SK-N-SH (cell line): Measurements from ENCODE around the gene FBXW5. TPM values are rescaled to one million over a fixed set of nuclear protein-coding genes. Genes with fewer than 3 reads are reported as not detected.

Experiments used
- CTCF ChIA-PET: fragments of 300-600, 350-600 bp; formaldehyde crosslinking; extraction: SDS; loops from one replicate; lab custom pipeline; 2021; lab: Yijun Ruan, JAX
- POLR2A ChIA-PET: fragments of 350-600 bp; sonication (Branson Sonifier 250); formaldehyde crosslinking; extraction: SDS; loops from one replicate; lab custom pipeline; 2020; ENCODE audit warnings: antibody characterized with exemption, inconsistent platforms; lab: Yijun Ruan, JAX
- DNase-seq: peaks from one replicate; pipeline ENCODE4 v3.0.0; 2012
- H2AFZ ChIP-seq: fragments of 200-600 bp; sonication (generic); 2 replicates; pipeline ENCODE4 v1.8.1; 2016; ENCODE audit warnings: antibody characterized with exemption, mild to moderate bottlenecking, low read depth
- H3F3A ChIP-seq: fragments of 200-600 bp; sonication (generic); replicated peaks from 2 replicates; pipeline ENCODE3; 2016; ENCODE audit warnings: antibody characterized with exemption, mild to moderate bottlenecking; ENCODE audit not compliant: insufficient read depth
- H3K27ac ChIP-seq, 2 experiments: fragments of 200-500 bp in 1 of 2; fragments of 200-600 bp in 1 of 2; sonication (Bioruptor generic) in 1 of 2; sonication (generic), shearing (Covaris generic) in 1 of 2; 2 replicates each; pipeline versions ENCODE4 v1.5.1 to v1.6.1; 2014 to 2016; ENCODE audit warnings: low read depth in 2 of 2, inconsistent platforms in 1 of 2, low read length in 1 of 2, mild to moderate bottlenecking in 1 of 2, mixed read lengths in 1 of 2
- H3K27me3 ChIP-seq: fragments of 200-600 bp; sonication (generic), shearing (Covaris generic); 2 replicates; pipeline ENCODE4 v1.6.1; 2016; ENCODE audit warnings: mixed run types; ENCODE audit not compliant: insufficient read depth
- H3K36me3 ChIP-seq, 2 experiments: fragments of 200-500 bp in 1 of 2; fragments of 200-600 bp in 1 of 2; sonication (Bioruptor generic) in 1 of 2; sonication (generic) in 1 of 2; replicated peaks in 1 of 2; 2 replicates each; pipeline versions ENCODE3 to v1.5.1; 2014 to 2016; ENCODE audit warnings: low read length in 1 of 2, mild to moderate bottlenecking in 1 of 2; ENCODE audit not compliant: insufficient read depth in 2 of 2, control insufficient read depth in 1 of 2
- H3K4me1 ChIP-seq, 2 experiments: fragments of 200-500 bp in 1 of 2; fragments of 200-600 bp in 1 of 2; sonication (Bioruptor generic) in 1 of 2; sonication (generic), shearing (Covaris generic) in 1 of 2; 2 replicates each; pipeline versions ENCODE4 v1.5.1 to v1.6.1; 2014 to 2016; ENCODE audit warnings: low read depth in 1 of 2, low read length in 1 of 2, mixed run types in 1 of 2; ENCODE audit not compliant: insufficient read depth in 2 of 2, control insufficient read depth in 1 of 2
- H3K4me2 ChIP-seq: fragments of 200-600 bp; sonication (generic), shearing (Covaris generic); 2 replicates; pipeline ENCODE4 v1.6.1; 2017; ENCODE audit warnings: mixed run types
- H3K4me3 ChIP-seq, 2 experiments: fragments of 200-500 bp in 1 of 2; fragments of 200-600 bp in 1 of 2; sonication (Bioruptor generic) in 1 of 2; sonication (generic), shearing (Covaris generic) in 1 of 2; 2 replicates each; pipeline versions ENCODE4 v1.5.1 to v1.8.1; 2014 to 2016; ENCODE audit warnings: low read depth in 2 of 2, inconsistent platforms in 1 of 2, low read length in 1 of 2, mild to moderate bottlenecking in 1 of 2, mixed read lengths in 1 of 2, moderate library complexity in 1 of 2
- H3K79me2 ChIP-seq: fragments of 200-600 bp; sonication (generic); 2 replicates; pipeline ENCODE4 v1.8.1; 2017; ENCODE audit warnings: mild to moderate bottlenecking; ENCODE audit not compliant: insufficient read depth
- H3K9ac ChIP-seq: fragments of 200-600 bp; sonication (generic); 2 replicates; pipeline ENCODE4 v1.6.1; 2017; ENCODE audit warnings: mixed run types
- H3K9me2 ChIP-seq: fragments of 200-600 bp; sonication (generic); 2 replicates; pipeline ENCODE4 v1.6.1; 2017; ENCODE audit warnings: mixed run types
- H3K9me3 ChIP-seq: fragments of 200-600 bp; sonication (generic); 2 replicates; pipeline ENCODE4 v1.6.1; 2017; ENCODE audit warnings: mixed run types, mild to moderate bottlenecking, moderate library complexity
- H4K20me1 ChIP-seq: fragments of 200-600 bp; sonication (generic); 2 replicates; pipeline ENCODE4 v1.6.1; 2017; ENCODE audit warnings: mild to moderate bottlenecking, mixed run types; ENCODE audit not compliant: insufficient read depth
- EP300 ChIP-seq, 2 experiments: IDR thresholded peaks; 2 replicates each; pipeline versions ENCODE4 v1.4.0 to v1.6.1; 2012; ENCODE audit warnings: borderline replicate concordance in 1 of 2, low read depth in 1 of 2, low read length in 1 of 2
- EZH2phosphoT487 ChIP-seq: fragments of 200-600 bp; sonication (generic); IDR thresholded peaks from 2 replicates; pipeline ENCODE4 v1.6.1; 2017; ENCODE audit warnings: low read depth, mixed run types, mild to moderate bottlenecking, antibody characterized with exemption, moderate library complexity, borderline replicate concordance
- FOXJ3 ChIP-seq: sonication (generic); formaldehyde crosslinking; IDR thresholded peaks from 2 replicates; pipeline ENCODE4 v1.5.1; 2020; ENCODE audit warnings: mild to moderate bottlenecking, missing genetic modification reagents
- GATA2 ChIP-seq: sonication (generic); formaldehyde crosslinking; IDR thresholded peaks from 2 replicates; pipeline ENCODE4 v1.5.0; 2020; ENCODE audit warnings: mild to moderate bottlenecking, missing genetic modification reagents
- MEF2A ChIP-seq: IDR thresholded peaks from 2 replicates; pipeline ENCODE4 v1.4.0; 2012; ENCODE audit warnings: low read depth, borderline replicate concordance
- MXI1 ChIP-seq: IDR thresholded peaks from 2 replicates; pipeline ENCODE4 v1.6.1; 2012; ENCODE audit warnings: mild to moderate bottlenecking, low read depth, low read length, improper control_type of control experiment
- NFIC ChIP-seq: IDR thresholded peaks from 2 replicates; pipeline ENCODE4 v1.4.0; 2012; ENCODE audit warnings: borderline replicate concordance
- SMC3 ChIP-seq: IDR thresholded peaks from 2 replicates; pipeline ENCODE4 v1.6.1; 2012; ENCODE audit warnings: low read depth, low read length, improper control_type of control experiment
- TAF1 ChIP-seq: IDR thresholded peaks from 2 replicates; pipeline ENCODE4 v1.6.1; 2012; ENCODE audit warnings: low read depth, mild to moderate bottlenecking, low read length, moderate library complexity, borderline replicate concordance
- WGBS: methylation state at CpG from one replicate; pipeline ENCODE4 v1.1.6; 2017; ENCODE audit warnings: low lambda C conversion rate; 5-methylcytosine and 5-hydroxymethylcytosine counted together
- polyA plus RNA-seq, 3 experiments: library from polyadenylated mRNA; depleted of rRNA; stranded (reverse); fragments of >200 nt; gene quantifications; 2 replicates each; pipeline ENCODE4 v1.2.3, GENCODE V29; 2012
- TF ChIP-seq, protein P1 (sequence below): IDR thresholded peaks from 2 replicates; pipeline ENCODE4 v1.4.0; 2012; ENCODE audit warnings: low read depth, borderline replicate concordance
- TF ChIP-seq, protein P2 (sequence below): fragments of 150-350 bp; IDR thresholded peaks from 2 replicates; pipeline ENCODE4 v1.6.1; 2017; ENCODE audit warnings: antibody characterized with exemption, low read length, low read depth, borderline replicate concordance
- TF ChIP-seq, protein P3 (sequence below): IDR thresholded peaks from 2 replicates; pipeline ENCODE4; 2012

FBXW5 gene
- polyA plus RNA-seq, 1 of the 3 experiments (the other 2 are of a cell fraction): 78.9 TPM

DNA sequence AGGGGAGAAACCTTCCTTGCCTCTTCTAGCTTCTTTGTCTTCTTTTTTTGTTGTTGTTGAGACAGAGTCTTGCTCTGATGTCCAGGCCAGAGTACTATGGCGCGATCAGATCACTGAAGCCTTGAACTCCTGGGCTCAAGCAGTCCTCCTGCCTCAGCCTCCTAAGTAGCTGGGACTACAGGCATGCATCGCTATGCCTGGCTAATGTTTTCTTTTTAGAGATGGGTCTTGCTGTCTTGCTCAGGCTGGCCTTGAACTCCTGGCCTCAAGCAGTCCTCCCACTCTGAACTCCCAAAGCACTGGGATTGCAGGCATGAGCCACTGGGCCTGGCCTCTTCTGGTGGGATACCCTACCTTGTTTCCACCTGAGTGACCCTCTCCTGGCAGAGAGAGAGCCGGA, 44.3 kb upstream of the FBXW5 start (continued):
- TF ChIP-seq EP300 (IDR thresholded peaks at IDR 0.05; ENCODE audit: borderline replicate concordance in 1 of 2, low read depth in 1 of 2, low read length in 1 of 2) (no peak), TAF1 (no peak), NFIC (no peak)
- TF ChIP-seq, protein P1, sequence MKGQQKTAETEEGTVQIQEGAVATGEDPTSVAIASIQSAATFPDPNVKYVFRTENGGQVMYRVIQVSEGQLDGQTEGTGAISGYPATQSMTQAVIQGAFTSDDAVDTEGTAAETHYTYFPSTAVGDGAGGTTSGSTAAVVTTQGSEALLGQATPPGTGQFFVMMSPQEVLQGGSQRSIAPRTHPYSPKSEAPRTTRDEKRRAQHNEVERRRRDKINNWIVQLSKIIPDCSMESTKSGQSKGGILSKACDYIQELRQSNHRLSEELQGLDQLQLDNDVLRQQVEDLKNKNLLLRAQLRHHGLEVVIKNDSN: no peak
- TF ChIP-seq, protein P2, sequence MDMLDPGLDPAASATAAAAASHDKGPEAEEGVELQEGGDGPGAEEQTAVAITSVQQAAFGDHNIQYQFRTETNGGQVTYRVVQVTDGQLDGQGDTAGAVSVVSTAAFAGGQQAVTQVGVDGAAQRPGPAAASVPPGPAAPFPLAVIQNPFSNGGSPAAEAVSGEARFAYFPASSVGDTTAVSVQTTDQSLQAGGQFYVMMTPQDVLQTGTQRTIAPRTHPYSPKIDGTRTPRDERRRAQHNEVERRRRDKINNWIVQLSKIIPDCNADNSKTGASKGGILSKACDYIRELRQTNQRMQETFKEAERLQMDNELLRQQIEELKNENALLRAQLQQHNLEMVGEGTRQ: no peak

DNA sequence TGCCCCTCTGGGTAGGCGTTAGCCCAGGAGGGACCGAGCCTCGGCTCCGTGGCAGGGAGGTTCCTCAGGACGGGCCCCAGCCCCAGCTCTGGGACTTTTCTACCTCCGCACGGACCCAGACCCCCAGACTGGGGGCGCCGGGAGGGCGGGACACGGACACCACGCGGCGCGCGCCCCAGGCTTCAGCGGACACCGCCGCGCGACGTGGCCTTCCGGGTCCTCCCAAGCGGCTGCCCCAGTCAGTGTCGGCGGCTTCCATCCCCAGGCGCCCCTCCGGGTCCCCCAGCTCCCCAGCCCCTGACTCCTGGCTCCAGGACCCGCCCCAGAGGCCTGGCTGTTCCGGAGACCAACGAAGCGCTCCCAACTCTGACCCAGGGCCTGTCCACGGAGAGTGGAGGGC, 41.3 kb upstream of the FBXW5 start:
- POLR2A ChIA-PET: no interaction called here
- H4K20me1 ChIP-seq: no peaks in the 10 kb centered on the region

DNA sequence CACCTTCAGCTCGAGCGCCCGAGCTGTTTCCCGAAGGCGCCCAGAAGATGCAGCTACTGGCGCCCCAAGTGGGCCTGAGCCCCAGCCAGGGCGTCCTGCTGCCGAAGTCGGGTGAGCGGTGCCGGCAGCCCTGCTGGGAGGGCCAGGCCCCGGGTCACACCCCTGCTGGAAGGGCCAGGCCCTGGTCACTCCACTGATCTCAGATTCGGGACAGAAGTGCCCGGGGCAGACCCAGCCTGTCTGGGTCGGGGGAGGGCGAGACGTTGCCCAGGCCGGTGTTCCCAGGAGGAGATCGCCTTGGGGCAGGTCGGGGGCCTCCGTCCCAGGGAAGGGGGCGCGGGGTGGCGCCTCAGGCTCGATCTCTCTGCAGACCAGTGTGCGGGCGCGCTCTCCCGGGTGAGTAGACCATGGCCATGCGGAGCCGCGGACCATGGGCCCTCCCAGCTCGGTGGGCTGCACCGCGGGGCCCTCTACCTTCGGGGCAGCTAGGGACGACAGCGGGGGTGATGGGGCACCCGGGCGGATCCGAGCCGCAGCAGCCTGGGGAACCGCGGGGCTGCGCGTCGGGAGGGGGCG, 40.6 kb upstream of the FBXW5 start:
- ChIA-PET CTCF (interaction anchor here (1.1 to 1.2 kb wide), 2 partner anchors 41 to 44 kb away, joined by 3 read pairs; partner anchors contain the start of gene FBXW5), POLR2A (no interaction called here)
- WGBS: 96% methylated on average over 9 of the region's 48 CpGs
- Histone ChIP-seq H2AFZ (no peak overlapping the region), H3K36me3 (no peaks in the 10 kb centered on the region), H3K27ac (no peak overlapping the region), H3F3A (no peaks in the 10 kb centered on the region), H3K4me1 (peaks cover 0 to 5% of the 10 kb centered on the region in 2 experiments; a peak in 1 of 4 replicates), H3K9me3 (no peaks in the 10 kb centered on the region), H3K9ac (no peak overlapping the region), H3K4me3 (no peak overlapping the region), H3K27me3 (no peaks in the 10 kb centered on the region), H3K4me2 (no peak overlapping the region), H3K9me2 (no peaks in the 10 kb centered on the region), H3K79me2 (no peaks in the 10 kb centered on the region), H4K20me1 (no peaks in the 10 kb centered on the region)
- no peak for DNase-seq
- no peak for TF ChIP-seq EZH2phosphoT487
- TF ChIP-seq MEF2A: no peak
- no peak for TF ChIP-seq MXI1

More for the DNA sequence above, 41.3 kb upstream of the FBXW5 start:
- no peak for TF ChIP-seq GATA2 (CRISPR knock-in tag)
- TF ChIP-seq SMC3: no peak
- TF ChIP-seq, protein P3, sequence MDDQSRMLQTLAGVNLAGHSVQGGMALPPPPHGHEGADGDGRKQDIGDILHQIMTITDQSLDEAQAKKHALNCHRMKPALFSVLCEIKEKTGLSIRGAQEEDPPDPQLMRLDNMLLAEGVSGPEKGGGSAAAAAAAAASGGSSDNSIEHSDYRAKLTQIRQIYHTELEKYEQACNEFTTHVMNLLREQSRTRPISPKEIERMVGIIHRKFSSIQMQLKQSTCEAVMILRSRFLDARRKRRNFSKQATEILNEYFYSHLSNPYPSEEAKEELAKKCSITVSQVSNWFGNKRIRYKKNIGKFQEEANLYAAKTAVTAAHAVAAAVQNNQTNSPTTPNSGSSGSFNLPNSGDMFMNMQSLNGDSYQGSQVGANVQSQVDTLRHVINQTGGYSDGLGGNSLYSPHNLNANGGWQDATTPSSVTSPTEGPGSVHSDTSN: no peak
- TF ChIP-seq FOXJ3 (CRISPR knock-in tag): no peak
- TF ChIP-seq NFIC: no peak
- Histone ChIP-seq H3K4me1 (peaks cover 0 to 5% of the 10 kb centered on the region in 2 experiments; a peak in 1 of 4 replicates), H3K4me3 (no peak overlapping the region), H3K4me2 (no peak overlapping the region), H2AFZ (no peak overlapping the region), H3K27ac (no peak overlapping the region), H3K79me2 (no peaks in the 10 kb centered on the region), H3K36me3 (no peaks in the 10 kb centered on the region), H3K27me3 (no peaks in the 10 kb centered on the region), H3K9me3 (no peaks in the 10 kb centered on the region), H3F3A (no peaks in the 10 kb centered on the region), H3K9me2 (no peaks in the 10 kb centered on the region), H3K9ac (no peak overlapping the region)
- CTCF ChIA-PET: interaction anchor here (1.1 to 1.2 kb wide), 2 partner anchors 42 to 43 kb away, joined by 3 read pairs; partner anchors contain the start of gene FBXW5
- DNase-seq: no peak
- WGBS: 93% methylated on average over 10 of the region's 33 CpGs
